Choroid plexus epithelial cell (primary cell): ENCODE results near the gene ENTHD1.

Experiments
- DNase-seq: peaks from one replicate; pipeline ENCODE4 v3.0.0-alpha.2; 2010; ENCODE audit warnings: low read depth
- H3K4me3 ChIP-seq: 2 replicates; pipeline ENCODE4 v1.5.1; 2011; ENCODE audit warnings: low read depth, mild to moderate bottlenecking, control low read depth, low read length, moderate library complexity
- TF ChIP-seq, protein P1 (sequence below): conservative IDR thresholded peaks from 2 replicates; pipeline ENCODE4 v1.5.1; 2011; ENCODE audit warnings: low read depth, mild to moderate bottlenecking, control low read depth, inconsistent platforms, low read length, moderate library complexity

Gene ENTHD1

DNA sequence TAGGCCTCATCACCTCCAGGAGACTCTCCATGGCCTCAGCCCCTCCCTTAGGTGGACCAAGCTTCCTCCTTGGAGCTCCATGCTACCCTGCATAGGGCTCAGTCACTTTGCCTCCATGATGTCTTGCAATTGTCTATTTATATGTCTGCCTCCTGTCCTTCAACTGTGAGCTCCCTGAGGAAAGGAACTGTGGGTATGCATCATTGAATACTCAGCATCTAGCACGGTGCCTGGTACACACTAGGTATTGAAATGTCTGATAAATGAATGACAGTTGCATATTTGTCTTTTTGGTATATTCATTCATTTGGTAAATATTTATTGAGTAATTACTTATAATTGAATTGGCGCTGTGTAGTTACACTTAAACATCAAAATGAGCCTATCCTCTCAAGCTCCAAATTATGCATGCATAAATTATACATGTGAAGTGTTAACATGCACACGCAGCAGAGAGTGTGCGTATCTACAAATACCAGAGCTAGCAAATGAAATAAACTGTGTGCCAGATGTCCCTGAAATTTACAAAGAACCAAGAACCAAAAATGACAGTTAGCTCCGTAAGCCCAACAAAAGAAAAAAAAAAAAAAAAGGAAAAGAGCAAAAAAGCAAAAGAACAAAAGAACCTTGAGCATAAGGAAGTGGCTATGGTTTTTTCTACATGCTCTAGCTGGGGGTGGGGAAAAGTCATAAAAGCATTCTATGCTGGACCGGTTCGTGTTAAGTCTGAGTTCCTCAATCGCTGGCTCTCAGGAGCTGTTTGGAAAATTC, 32.5 kb upstream of the ENTHD1 start:
- TF ChIP-seq, protein P1, sequence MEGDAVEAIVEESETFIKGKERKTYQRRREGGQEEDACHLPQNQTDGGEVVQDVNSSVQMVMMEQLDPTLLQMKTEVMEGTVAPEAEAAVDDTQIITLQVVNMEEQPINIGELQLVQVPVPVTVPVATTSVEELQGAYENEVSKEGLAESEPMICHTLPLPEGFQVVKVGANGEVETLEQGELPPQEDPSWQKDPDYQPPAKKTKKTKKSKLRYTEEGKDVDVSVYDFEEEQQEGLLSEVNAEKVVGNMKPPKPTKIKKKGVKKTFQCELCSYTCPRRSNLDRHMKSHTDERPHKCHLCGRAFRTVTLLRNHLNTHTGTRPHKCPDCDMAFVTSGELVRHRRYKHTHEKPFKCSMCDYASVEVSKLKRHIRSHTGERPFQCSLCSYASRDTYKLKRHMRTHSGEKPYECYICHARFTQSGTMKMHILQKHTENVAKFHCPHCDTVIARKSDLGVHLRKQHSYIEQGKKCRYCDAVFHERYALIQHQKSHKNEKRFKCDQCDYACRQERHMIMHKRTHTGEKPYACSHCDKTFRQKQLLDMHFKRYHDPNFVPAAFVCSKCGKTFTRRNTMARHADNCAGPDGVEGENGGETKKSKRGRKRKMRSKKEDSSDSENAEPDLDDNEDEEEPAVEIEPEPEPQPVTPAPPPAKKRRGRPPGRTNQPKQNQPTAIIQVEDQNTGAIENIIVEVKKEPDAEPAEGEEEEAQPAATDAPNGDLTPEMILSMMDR: no peak
- H3K4me3 ChIP-seq: no peak overlapping the region
- DNase-seq: no peak

DNA sequence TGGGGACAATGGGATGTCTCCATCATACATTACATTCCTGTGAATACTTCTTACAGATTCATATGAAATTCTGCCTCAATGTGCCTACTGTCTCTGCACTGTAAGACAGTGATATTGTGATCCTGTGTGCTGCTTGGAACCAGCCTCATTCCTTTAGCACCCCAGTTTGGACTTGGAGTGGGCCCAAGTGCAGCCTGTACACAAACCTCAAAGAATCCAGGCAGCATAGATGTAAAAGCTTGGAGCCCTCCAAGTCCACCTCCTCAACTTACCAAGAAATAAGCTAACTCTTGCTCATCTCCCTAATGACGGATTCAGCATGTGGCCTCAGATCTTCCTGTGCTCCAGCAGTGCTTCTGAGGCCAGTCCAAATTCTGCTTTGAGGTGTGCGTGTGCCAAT, 31.7 kb upstream of the ENTHD1 start:
- DNase-seq: no peak
- H3K4me3 ChIP-seq: no peak overlapping the region
- TF ChIP-seq, protein P1: no peak

DNA sequence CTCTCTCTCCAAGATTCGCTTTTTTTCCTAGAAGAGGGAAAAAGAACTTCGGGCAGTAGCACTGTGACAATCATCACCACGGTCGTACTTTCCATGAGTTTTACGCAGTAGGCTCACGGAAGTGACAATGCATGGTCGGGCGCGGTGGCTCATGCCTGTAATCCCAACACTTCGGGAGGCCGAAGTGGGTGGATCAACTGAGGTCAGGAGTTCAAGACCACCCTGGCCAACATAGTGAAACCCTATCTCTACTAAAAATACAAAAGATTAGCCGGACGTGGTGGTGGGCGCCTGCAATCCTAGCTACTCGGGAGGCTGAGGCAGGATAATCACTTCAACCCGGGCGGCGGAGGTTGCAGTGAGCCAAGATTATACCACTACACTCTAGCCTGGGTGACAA, 30.7 kb upstream of the ENTHD1 start:
- TF ChIP-seq, protein P1: no peak
- DNase-seq: no peak
- H3K4me3 ChIP-seq: no peak overlapping the region

DNA sequence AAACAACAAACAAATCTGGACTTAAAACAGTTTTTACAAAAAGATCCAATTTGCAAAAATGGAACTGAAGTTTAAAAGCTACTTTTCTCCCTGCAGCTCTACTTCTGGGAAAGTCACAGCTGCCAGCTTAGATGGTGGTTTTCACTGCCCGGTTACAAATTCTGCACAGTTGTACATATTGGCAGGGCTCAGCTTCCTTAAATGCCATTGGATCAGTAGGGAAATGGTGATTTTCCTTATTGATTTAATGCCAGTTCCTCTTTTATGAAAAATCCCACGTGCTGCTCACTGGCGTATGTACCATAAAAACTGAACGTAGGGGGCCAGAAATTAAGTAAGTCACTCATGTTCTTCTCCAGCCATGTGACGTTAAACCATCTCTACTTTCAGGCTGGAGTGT, 30.1 kb upstream of the ENTHD1 start:
- no peak overlapping the region for H3K4me3 ChIP-seq
- TF ChIP-seq, protein P1: no peak
- DNase-seq: no peak

DNA sequence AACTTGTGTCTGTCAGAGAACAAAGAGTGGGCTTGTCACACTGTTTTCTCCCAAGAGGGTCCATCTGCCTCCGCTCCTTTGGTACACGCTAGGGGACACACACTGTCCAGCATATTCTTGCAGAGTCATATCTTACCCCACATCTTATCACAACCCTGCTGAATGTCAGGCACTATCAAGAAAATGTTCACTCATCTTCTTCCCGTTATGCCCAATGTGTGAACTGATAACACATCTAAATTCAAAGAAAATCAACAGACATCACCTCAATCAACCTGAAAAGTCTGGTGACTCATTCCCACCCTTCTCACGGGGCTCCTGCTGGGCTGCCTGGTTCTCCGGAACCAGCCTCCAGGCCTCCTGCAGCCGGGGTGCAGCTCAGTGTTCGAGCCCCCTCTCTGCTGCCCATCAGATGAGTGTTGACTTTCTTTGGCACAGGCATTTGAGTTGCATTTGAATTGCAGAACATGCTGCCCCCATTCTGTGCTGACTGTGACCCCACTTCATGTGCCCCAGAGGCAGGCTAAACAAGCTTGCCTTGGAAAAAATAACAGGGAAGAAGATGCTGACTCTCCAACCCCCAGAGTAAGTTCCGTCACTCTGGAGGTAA, 26.7 kb upstream of the ENTHD1 start:
- TF ChIP-seq, protein P1: no peak
- no peak overlapping the region for H3K4me3 ChIP-seq
- DNase-seq: no peak

DNA sequence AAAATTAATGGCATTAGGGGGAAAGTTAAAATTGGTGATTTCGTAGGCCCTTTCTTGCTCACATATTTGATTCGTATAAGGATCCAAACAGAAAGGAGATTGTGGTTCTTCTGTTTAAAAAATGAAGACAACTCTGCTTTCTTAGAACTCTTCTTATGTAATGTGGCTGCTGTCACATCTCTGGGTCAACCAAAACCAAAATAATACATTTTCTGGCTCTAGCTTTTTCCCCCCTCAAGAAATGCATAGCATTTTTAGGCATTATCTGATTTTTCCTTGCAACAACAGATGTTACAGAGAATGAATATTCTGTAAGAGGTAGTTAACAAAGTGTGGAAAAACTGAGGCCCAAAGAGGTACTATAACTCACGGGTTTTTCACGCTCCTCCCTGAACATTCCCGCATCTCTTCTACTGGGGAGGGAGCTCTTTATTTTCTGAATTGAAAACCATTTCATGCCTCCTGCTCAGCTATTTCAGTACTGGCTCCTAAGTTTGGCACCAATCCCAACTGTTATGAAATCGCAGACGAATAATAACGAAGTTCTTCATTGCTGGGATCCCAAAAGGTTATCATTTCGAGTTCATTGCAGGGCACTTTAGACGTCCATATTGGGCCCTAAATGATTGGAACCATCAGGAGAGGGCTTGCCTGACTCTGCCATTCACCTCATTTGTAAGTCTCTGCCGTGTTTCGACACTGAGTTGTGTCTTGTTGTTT, 24.4 kb upstream of the ENTHD1 start:
- no peak overlapping the region for H3K4me3 ChIP-seq
- DNase-seq: peak; percentile 66
- TF ChIP-seq, protein P1: no peak
